ENCODE data around the gene ACTL9.

DNA sequence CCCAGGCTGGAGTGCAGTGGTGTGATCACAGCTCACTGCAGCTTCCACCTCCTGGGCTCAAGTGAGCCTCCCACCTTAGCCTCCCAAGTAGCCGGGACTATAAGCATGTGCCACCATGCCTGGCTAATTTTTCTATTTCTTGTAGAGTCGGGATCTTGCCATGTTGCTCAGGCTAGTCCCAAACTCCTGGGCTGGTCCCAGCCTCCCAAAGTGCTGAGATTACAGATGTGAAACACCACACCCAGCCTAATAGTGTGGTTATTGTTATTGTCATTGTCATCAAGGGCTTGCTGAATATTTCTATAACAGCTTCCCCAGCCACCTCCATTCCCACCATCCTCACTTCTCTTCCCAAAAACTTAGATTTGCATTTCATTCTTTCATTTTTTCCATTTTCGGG, 25.7 kb upstream of the ACTL9 start:
- TF ChIP-seq POLR2AphosphoS5 (IDR thresholded peaks at IDR 0.05; ENCODE audit: insufficient read depth in 1 of 2, low read depth in 1 of 2) (no peak), POLR2A (IDR thresholded peaks at IDR 0.05) (no peak)
- TF ChIP-seq, protein P1, sequence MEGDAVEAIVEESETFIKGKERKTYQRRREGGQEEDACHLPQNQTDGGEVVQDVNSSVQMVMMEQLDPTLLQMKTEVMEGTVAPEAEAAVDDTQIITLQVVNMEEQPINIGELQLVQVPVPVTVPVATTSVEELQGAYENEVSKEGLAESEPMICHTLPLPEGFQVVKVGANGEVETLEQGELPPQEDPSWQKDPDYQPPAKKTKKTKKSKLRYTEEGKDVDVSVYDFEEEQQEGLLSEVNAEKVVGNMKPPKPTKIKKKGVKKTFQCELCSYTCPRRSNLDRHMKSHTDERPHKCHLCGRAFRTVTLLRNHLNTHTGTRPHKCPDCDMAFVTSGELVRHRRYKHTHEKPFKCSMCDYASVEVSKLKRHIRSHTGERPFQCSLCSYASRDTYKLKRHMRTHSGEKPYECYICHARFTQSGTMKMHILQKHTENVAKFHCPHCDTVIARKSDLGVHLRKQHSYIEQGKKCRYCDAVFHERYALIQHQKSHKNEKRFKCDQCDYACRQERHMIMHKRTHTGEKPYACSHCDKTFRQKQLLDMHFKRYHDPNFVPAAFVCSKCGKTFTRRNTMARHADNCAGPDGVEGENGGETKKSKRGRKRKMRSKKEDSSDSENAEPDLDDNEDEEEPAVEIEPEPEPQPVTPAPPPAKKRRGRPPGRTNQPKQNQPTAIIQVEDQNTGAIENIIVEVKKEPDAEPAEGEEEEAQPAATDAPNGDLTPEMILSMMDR (IDR thresholded peaks at IDR 0.05): no peak
